GM21576 (cell line): ENCODE data around the gene DBNL.
A peak's percentile ranks its signal among the peaks of the same experiment; 100 is the strongest.

Experiments used
- ATAC-seq: cut with Tn5 transposase; IDR thresholded peaks from one replicate; pipeline ENCODE4 v1.9.1; 2021; ENCODE audit warnings: mild to moderate bottlenecking, moderate library complexity; ENCODE audit not compliant: unreplicated experiment

DBNL gene

GRCh38 chr7:44060948-44061644 is 16.6 kb downstream of the DBNL start:
- ATAC-seq: no peak

- ATAC-seq: no peak
These were observed 17.2 kb downstream of the DBNL start for GRCh38 chr7:44061645-44062179.

- ATAC-seq: no peak
These were observed 17.8 kb downstream of the DBNL start for GRCh38 chr7:44062180-44062902.

- no peak for ATAC-seq
These were observed 18.4 kb downstream of the DBNL start for GRCh38 chr7:44062903-44063295.

GRCh38 chr7:44063547-44063893 is 19.0 kb downstream of the DBNL start:
- no peak for ATAC-seq

- no peak for ATAC-seq
These were observed 19.6 kb downstream of the DBNL start for GRCh38 chr7:44063894-44064651.

GRCh38 chr7:44064791-44065430 is 20.4 kb downstream of the DBNL start:
- ATAC-seq: no peak

GRCh38 chr7:44065431-44066110 is 21.1 kb downstream of the DBNL start, which contains the start of gene PGAM2:
Gene PGAM2, minus strand, starts transcription at chr7:44065567. Its CDS starts 38 bp downstream, at chr7:44065529.
- ATAC-seq: no peak

GRCh38 chr7:44066111-44066460 is 21.6 kb downstream of the DBNL start:
- ATAC-seq: no peak

- ATAC-seq: no peak
These were observed 22.1 kb downstream of the DBNL start for GRCh38 chr7:44066494-44067063.

GRCh38 chr7:44067064-44067951 is 22.8 kb downstream of the DBNL start:
- ATAC-seq: no peak

- ATAC-seq: no peak
These were observed 23.6 kb downstream of the DBNL start for GRCh38 chr7:44068054-44068453.

GRCh38 chr7:44071726-44072363 is 27.3 kb downstream of the DBNL start:
- ATAC-seq: no peak

GRCh38 chr7:44072364-44073231 is 28.1 kb downstream of the DBNL start:
- ATAC-seq: no peak

GRCh38 chr7:44073664-44074348 is 29.3 kb downstream of the DBNL start:
- ATAC-seq: peak; percentile 72

- ATAC-seq: peak; percentile 17
These were observed 29.8 kb downstream of the DBNL start for GRCh38 chr7:44074349-44074695.
